Activated T-cell treated with anti-CD3 and anti-CD28 coated beads for 48 hours (primary cell): ENCODE results near the gene IL22RA1.

ENCODE experiments used
- DNase-seq: peaks from one replicate; pipeline ENCODE4 v3.0.0-alpha.2; 2020; ENCODE audit warnings: low read depth

The IL22RA1 gene

DNA sequence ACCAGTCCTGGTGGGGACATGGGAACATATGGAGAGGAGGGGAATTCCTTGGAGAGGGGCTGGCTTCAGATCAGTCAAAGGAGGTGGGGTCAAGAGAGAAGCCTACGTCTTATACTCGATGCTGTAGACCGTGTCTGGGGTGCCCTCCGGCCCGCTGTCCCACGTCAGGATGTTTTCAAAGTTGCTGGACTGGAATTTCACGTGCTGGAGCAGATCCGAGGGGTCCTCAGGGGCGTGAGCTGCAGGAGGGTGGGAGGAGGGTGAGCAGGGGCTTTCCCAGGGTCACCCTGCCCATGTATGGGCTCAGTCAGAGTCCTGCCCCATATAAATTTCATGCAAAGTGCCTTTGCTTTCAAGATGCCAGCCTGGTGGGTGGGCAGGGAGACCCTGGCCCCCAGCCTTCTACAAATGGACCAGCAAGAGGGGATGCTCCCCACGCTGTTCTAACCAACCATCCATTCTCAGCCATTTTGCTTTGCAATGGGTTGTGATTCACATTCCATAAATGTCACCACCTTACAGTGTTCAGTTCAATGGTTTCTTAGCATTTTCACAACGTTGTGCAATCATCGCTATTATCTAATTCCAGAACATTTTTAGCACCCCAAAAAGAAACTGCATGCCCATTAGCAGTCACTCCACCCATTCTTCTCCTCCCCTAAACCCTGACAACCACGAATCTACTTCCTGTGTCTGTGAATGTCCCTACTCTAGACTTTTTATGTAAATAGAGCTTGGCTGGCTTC lies 4.3 kb downstream of the IL22RA1 start:
- no peak for DNase-seq

DNA sequence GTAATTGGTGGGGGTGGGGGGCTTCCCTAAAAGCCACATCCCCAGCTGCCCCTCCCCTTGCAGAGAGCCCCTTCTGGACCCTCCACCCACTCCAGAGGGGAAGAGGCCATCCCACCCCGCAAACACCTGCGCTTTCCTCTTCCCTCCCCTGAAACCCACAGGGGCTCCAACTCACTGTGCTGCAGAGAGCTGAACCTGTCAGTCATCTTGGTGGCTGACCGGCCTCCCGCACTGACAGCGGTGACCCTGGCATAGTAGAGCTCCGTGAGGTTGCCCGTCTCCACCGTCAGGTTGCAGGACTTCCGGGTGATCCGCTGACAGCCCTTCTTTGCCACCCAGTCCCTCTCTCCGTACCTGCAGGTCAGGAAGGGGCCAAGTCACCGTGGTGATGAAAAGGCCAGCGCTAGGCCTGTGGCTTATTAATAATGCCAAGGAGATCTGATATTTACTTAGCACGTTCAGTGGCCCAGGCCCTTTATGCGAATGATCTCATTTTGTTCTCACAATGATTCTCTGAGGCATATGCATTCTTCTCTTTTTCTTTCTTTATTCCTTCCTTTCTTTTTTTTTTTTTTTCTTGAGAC lies 5.9 kb downstream of the IL22RA1 start:
- no peak for DNase-seq

GRCh38 chr1:24134376-24134775 lies 8.6 kb downstream of the IL22RA1 start:
- no peak for DNase-seq

DNA sequence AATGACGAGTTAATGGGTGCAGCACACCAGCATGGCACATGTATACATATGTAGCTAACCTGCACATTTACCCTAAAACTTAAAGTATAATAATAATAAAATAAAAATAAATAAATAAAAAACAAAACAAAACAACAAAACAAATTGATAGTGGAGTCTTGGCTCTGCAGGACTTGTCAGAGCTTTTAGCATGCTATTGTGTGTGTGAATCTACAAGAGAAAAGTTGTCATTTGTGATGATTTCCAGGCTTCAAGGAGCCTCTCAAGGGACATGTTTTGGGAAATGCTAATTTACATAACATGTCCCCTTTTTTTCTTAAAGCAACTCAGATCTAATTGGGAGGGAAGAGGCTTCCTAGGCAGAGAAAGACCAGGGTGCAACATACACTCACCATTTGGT lies 9.1 kb downstream of the IL22RA1 start:
- no peak for DNase-seq

DNA sequence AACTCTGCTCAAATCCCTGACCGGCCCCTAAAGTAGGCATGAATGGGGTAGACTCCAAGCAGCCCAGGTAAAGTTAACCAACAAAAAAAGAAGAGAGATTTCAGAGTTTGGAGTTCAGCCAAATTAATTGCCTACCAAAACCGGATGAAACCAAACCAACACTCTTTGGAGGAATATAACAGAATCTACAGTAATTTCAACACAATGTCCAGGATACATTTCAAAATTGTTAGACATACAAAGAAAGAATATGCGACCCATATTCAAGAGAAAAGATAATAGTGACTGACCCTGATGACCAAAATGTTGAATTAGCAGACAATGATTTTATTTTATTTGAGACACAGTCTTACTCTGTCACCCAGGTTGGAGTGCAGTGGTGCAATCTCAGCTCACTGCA lies 12.6 kb downstream of the IL22RA1 start:
- no peak for DNase-seq

- no peak for DNase-seq
Measured at GRCh38 chr1:24127801-24128363, 15.1 kb downstream of the IL22RA1 start.

DNA sequence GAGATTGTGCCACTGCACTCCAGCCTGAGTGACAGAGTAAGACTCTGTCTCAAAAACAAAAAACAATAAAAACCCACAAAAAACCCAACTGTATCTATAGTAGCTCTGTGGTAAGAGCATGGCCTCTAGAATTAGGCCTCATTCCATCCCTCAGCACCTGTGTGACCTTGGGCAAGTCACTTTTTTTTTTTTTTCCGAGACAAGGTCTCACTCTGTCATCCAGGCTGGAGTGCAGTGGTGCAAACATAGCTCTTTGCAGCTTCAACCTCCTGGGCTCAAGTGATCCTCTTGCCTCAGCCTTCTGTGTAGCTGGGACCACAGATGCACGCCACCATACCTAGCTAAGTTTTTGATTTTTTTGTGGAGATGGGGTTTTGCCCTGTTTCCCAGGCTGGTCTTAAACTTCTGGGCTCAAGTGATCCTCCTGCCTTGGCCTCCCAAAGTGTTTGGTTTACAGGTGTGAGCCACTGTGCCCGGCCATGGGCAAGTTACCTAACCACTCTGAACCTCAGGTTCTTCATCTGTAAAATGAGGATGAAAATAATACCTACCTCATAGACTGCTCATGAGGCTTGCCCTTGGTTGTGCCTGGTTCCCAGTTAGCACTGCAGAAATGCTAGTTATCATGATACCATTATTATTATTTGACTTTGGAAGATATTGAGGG lies 15.7 kb downstream of the IL22RA1 start:
- no peak for DNase-seq

GRCh38 chr1:24126672-24127023 lies 16.3 kb downstream of the IL22RA1 start:
- DNase-seq, result no peak

DNA sequence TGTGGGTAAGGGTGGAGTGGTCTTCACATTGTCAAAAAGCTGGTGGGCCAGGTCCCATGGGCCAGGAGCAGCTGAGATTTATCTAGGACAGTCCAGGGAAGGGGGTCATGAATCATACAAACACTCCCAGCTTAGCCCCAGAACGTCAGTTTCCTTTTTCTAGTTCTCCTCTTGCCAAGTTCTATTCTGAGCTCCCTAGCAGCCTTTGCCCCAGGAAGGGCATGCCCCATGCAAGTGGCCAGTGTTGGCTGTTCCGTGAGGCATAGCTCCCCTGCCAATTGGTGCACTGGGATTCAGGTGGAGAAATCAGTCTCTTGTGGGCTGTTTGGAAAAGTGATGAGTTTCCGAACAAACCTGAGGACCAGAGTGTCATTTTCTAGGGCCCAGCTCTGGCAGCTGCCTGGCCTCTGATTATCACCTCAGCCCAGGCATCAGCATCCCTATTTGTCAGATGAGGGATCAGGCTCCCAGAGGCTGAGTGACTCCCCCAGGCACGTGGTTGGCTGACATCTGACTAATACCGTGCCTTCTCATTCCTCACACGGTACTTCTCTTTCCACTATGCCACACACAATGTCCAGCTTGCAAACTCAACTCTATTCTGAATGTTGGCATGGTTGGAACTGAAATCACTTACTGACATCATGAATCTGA lies 16.8 kb downstream of the IL22RA1 start:
- no peak for DNase-seq

GRCh38 chr1:24125456-24125855 lies 17.5 kb downstream of the IL22RA1 start:
- DNase-seq, result no peak

DNA sequence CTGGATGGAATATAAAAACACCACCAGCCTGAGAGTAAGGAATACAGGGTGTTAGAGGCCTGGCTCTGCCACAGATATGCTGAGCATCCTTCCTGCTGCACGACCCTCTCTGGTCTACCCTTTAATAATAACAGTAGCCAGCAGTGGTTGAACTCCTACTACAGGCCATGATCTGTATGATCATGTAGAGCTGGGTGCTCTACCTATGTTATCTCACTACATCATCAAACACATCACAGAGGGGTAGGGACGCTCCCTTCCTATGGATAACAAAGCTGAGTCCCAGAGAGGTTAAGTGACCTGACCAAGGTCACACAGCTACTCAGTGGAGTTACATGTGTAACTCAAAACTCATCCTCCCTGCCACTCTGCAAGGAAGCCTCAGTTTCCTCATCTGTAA lies 18.0 kb downstream of the IL22RA1 start:
- no peak for DNase-seq

- DNase-seq, result no peak
Measured at GRCh38 chr1:24123611-24124010, 19.3 kb downstream of the IL22RA1 start.

DNA sequence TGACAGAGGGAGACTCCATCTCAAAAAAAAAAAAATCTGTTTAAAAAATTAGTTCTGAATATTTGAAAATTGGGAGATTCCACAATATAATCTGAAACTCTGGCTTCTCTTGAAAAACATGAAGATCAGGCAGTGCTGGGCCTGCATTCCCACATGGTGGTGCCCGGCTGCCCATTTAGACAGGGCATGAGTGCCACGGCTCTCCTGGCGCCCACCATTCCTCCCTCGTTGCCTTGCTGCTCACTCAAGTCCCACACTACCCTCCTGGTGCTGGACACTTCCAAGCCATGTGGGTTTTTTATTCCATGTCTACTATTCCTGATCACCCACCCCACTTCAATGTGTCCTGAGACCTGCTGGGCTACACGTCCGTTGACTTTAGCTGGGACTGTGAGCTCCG lies 20.2 kb downstream of the IL22RA1 start:
- no peak for DNase-seq

DNA sequence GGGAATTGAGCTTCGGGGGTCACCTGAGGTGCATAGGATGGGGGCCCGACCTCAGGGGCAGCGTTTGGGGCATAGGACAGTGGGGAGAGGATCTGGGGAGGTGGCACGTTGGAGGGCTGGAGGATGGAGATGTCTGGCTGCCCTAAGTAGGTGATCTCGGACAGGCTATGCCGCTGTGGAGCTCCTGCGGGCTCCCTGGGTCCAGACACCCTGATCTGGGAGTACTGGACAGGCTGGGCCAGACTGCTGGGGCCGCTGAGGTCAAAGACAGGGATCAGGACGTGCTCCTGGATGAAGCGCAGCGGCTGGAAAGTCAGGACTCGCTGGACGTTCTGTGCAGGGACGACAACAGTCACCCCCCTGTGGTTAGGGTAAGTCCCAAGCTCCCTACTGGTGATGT lies 21.5 kb downstream of the IL22RA1 start:
- DNase-seq, result no peak

DNA sequence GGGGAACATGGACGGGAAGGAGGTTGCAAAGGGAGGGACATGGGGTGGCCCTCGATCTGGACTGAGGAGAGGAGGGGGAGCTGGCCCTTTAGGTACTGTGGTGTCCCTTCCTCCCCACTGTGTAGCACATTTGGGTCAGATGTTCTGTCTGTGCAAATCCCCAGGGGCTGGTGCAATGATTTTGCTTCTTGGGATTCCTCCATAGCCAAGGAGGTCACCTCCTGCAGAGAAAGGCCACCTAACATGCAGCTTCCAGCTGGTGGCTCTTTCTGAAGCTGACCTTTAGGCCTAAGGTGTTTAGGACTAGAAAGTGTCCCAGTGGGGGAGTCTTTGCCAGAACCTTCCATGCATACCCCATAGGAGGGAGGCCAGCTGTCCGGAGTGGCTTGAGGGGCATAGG lies 22.0 kb downstream of the IL22RA1 start:
- no peak for DNase-seq

DNA sequence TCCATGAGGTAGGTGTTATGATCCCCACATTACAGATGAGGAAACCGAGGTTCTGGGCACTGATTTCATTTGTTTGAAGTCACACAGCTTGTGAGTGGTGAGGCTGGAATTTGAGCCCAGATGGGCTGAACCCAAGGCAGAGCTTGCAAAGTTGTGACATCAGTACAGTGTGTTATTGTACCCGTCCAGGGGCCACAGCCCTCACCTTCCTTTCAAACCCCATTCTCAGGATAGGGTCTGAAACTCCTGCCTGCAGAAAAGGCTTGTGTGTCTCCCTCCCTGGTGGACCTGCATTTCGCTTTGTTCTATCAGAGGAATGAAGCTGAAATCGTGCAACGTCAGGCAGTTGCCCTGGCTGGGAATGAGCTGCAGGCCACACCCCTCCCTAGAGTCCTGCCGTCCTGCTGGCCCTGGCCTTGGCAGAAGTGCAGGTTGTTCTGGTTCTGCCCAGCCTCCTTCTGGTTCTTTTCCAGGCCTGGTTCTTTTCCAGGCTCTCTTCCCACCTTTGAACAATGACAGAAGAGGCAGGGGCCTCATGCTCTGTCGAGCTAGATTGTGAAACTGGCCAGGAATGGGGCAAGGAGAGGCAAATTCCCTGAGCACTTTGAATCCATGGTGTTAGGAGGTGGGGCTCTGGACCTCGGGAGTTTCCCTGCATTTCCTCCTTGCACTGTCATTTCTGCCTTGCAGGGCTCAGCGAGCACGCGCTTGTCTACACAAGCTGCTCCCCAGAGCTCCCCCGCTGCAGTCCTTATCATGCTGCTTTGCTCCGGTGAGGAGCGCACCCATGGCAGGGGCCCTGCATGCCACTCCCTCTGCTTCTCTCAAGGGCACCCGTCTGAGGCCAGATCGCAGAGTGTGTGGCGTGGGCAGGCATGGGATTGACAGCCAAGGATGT lies 22.8 kb downstream of the IL22RA1 start:
- no peak for DNase-seq

- DNase-seq, result no peak
Measured at GRCh38 chr1:24119489-24119858, 23.5 kb downstream of the IL22RA1 start.

DNA sequence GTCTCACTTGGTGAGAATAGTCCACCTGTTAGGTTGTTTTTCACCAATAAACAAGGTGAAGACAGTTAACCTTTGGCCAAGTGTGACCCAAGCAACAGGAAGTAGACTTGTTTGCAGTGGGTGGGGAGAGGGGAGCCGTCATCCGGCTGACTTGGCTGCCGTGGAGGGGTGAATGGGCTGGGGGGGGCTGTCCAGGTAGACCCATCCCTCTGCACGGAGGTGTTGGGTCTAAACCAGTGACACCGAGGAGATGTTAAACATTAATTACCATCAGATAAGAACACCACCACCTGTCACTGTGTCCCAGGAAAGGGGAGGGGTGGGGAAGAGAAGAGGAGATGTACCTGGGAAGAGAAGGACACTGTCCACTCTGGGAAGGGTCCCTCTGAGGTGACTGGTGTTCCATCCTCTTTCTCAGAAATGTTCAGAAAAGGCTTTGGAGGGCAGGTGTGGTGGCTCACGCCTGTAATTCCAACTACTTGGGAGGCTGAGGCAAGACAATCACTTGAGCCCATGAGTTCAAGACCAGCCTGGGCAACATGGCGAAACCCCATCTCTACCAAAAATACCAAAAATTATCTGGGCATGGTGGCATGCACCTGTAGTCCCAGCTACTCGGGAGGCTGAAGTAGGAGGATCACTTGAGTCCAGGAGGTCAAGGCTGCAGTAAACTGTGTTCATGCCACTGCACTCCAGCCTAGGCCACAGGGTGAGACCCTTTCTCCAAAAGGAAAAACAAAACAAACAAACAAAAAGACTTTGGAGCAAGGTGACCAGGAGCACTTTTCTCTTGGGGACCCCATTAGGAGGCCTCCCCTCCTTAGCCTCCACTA lies 24.3 kb downstream of the IL22RA1 start:
- no peak for DNase-seq

GRCh38 chr1:24117722-24118409 lies 25.1 kb downstream of the IL22RA1 start:
- DNase-seq, result no peak

- DNase-seq, result no peak
Measured at GRCh38 chr1:24117132-24117531, 25.8 kb downstream of the IL22RA1 start.
